GM23248 (cell line): ENCODE measurements around the gene NINJ1. TPM values are rescaled to one million over a fixed set of nuclear protein-coding genes. Genes with fewer than 3 reads are reported as not detected.

Experiments used
- DNase-seq: peaks from one replicate; pipeline ENCODE4 v3.0.0-alpha.2; 2015
- H2AFZ ChIP-seq: fragments of 200-600 bp; sonication (generic); 2 replicates; pipeline ENCODE4 v1.6.1; 2016; ENCODE audit warnings: antibody characterized with exemption
- H3F3A ChIP-seq: fragments of 200-600 bp; sonication (generic); 2 replicates; pipeline ENCODE4 v1.6.1; 2016; ENCODE audit warnings: mild to moderate bottlenecking, antibody characterized with exemption, mixed run types; ENCODE audit not compliant: insufficient read depth
- H3K27ac ChIP-seq: fragments of 200-600 bp; sonication (generic); 2 replicates; pipeline ENCODE4 v1.5.1; 2016; ENCODE audit warnings: mild to moderate bottlenecking
- H3K27me3 ChIP-seq: fragments of 200-600 bp; sonication (generic); replicated peaks from 2 replicates; pipeline ENCODE4 v1.6.1; 2016; ENCODE audit warnings: mild to moderate bottlenecking; ENCODE audit not compliant: insufficient read depth
- H3K36me3 ChIP-seq: fragments of 200-600 bp; sonication (generic); 2 replicates; pipeline ENCODE4 v1.6.1; 2016; ENCODE audit warnings: low read depth, mild to moderate bottlenecking
- H3K4me1 ChIP-seq: fragments of 200-600 bp; sonication (generic); 2 replicates; pipeline ENCODE4 v1.6.1; 2016; ENCODE audit warnings: mild to moderate bottlenecking; ENCODE audit not compliant: insufficient read depth
- H3K4me2 ChIP-seq: fragments of 200-600 bp; sonication (generic); one replicate; pipeline ENCODE4 v1.6.1; 2016; ENCODE audit warnings: mild to moderate bottlenecking; ENCODE audit not compliant: unreplicated experiment
- H3K4me3 ChIP-seq: fragments of 200-600 bp; sonication (generic); 2 replicates; pipeline ENCODE4 v1.5.1; 2016; ENCODE audit warnings: mild to moderate bottlenecking
- H3K79me2 ChIP-seq: fragments of 200-600 bp; sonication (generic); 2 replicates; pipeline ENCODE4 v1.6.1; 2016; ENCODE audit warnings: mild to moderate bottlenecking; ENCODE audit not compliant: insufficient read depth
- H3K9ac ChIP-seq: fragments of 200-600 bp; sonication (generic); 2 replicates; pipeline ENCODE4 v1.6.1; 2016; ENCODE audit warnings: mild to moderate bottlenecking
- H3K9me2 ChIP-seq: fragments of 200-600 bp; sonication (generic); 2 replicates; pipeline ENCODE4 v1.6.1; 2016; ENCODE audit warnings: mixed run types, mild to moderate bottlenecking, moderate library complexity; ENCODE audit not compliant: insufficient read depth
- H3K9me3 ChIP-seq: fragments of 200-600 bp; sonication (generic); one replicate; pipeline ENCODE4 v1.6.1; 2017; ENCODE audit warnings: low read depth
- H4K20me1 ChIP-seq: fragments of 200-600 bp; sonication (generic); 2 replicates; pipeline ENCODE4 v1.6.0; 2016; ENCODE audit not compliant: insufficient read depth
- EZH2 ChIP-seq: fragments of 200-600 bp; sonication (generic); IDR thresholded peaks from 2 replicates; pipeline ENCODE4 v1.6.1; 2018; ENCODE audit warnings: antibody characterized with exemption, mild to moderate bottlenecking; ENCODE audit not compliant: insufficient read depth, poor library complexity, severe bottlenecking
- EZH2phosphoT487 ChIP-seq: fragments of 200-600 bp; sonication (generic); IDR thresholded peaks from 2 replicates; pipeline ENCODE4 v1.6.1; 2018; ENCODE audit warnings: antibody characterized with exemption, moderate library complexity, mild to moderate bottlenecking, low read depth; ENCODE audit not compliant: insufficient read depth
- WGBS, 2 experiments: methylation state at CpG; one replicate each; pipeline ENCODE4 v1.1.6; 2015 to 2017; ENCODE audit warnings: low lambda C conversion rate in 2 of 2, low coverage in 1 of 2; ENCODE audit errors: missing lambda C conversion rate in 2 of 2; 5-methylcytosine and 5-hydroxymethylcytosine counted together
- in situ Hi-C: fragments of 300-500 bp; cut with MboI; formaldehyde crosslinking; loops from 2 replicates; pipeline ENCODE4 v1.15.0; 2020
- polyA plus RNA-seq: library from polyadenylated mRNA; unstranded; fragments of >200 nt; fragmentation: Nextera tagmentation; extraction: Ambion mirVana; gene quantifications from 2 replicates; pipeline ENCODE4 v1.2.1, GENCODE V29; 2016
- total RNA-seq: library from RNA; depleted of rRNA; stranded (reverse); fragments of >200 nt; shearing (Covaris generic); gene quantifications from 2 replicates; pipeline ENCODE4 v1.2.3, GENCODE V29; 2014

The NINJ1 gene
- total and polyA plus RNA-seq, 2 experiments from 2014 or later = 24.9 to 44.2 TPM

- Histone ChIP-seq H3K4me3 (no peak overlapping the region), H3K79me2 (no peaks in the 10 kb centered on the region), H3K9me3 (no peaks in the 10 kb centered on the region), H3K9ac (no peak overlapping the region), H2AFZ (no peak overlapping the region), H3K9me2 (no peaks in the 10 kb centered on the region), H3K36me3 (no peaks in the 10 kb centered on the region), H3K27me3 (peaks cover 12% of the 10 kb centered on the region), H3K4me2 (no peak overlapping the region), H3F3A (no peaks in the 10 kb centered on the region), H4K20me1 (no peaks in the 10 kb centered on the region), H3K4me1 (no peaks in the 10 kb centered on the region), H3K27ac (no peak overlapping the region)
- WGBS, 2 experiments = 70 to 73% methylated on average over 1 of the region's 1 CpG
- in situ Hi-C loops = loop anchor here (10.0 to 25.0 kb wide), 2 partner anchors 135 to 393 kb away; no protein-coding TSS in a partner anchor
- TF ChIP-seq EZH2phosphoT487 (no peak), EZH2 (no peak)
- no peak for DNase-seq
Observed at GRCh38 chr9:93169444-93169843, 35.4 kb upstream of the NINJ1 start.

- no peak overlapping the region for H3K4me2 ChIP-seq
- DNase-seq = no peak
- H3K4me1 ChIP-seq = no peaks in the 10 kb centered on the region
- H3K9me2 ChIP-seq = no peaks in the 10 kb centered on the region
- TF ChIP-seq EZH2phosphoT487 (no peak), EZH2 (no peak)
- peaks cover 12% of the 10 kb centered on the region for H3K27me3 ChIP-seq
- no peaks in the 10 kb centered on the region for H3F3A ChIP-seq
- no peak overlapping the region for H2AFZ ChIP-seq
- no peaks in the 10 kb centered on the region for H4K20me1 ChIP-seq
- no peaks in the 10 kb centered on the region for H3K79me2 ChIP-seq
- H3K4me3 ChIP-seq = no peak overlapping the region
- H3K9me3 ChIP-seq = no peaks in the 10 kb centered on the region
- 84% methylated on average over 5 of the region's 5 CpGs for WGBS, 2 experiments
- no peaks in the 10 kb centered on the region for H3K36me3 ChIP-seq
- no peak overlapping the region for H3K27ac ChIP-seq
- in situ Hi-C loops = loop anchor here (10.0 to 25.0 kb wide), 2 partner anchors 136 to 394 kb away; no protein-coding TSS in a partner anchor
- H3K9ac ChIP-seq = no peak overlapping the region
Observed at GRCh38 chr9:93168581-93168980, 34.5 kb upstream of the NINJ1 start.

- H3K36me3 ChIP-seq = no peaks in the 10 kb centered on the region
- H2AFZ ChIP-seq = no peak overlapping the region
- no peak for DNase-seq
- H3K9ac ChIP-seq = no peak overlapping the region
- no peaks in the 10 kb centered on the region for H3K9me2 ChIP-seq
- H3K4me3 ChIP-seq = no peak overlapping the region
- H3F3A ChIP-seq = no peaks in the 10 kb centered on the region
- H3K9me3 ChIP-seq = no peaks in the 10 kb centered on the region
- H3K4me1 ChIP-seq = no peaks in the 10 kb centered on the region
- no peaks in the 10 kb centered on the region for H4K20me1 ChIP-seq
- no peak overlapping the region for H3K27ac ChIP-seq
- TF ChIP-seq EZH2 (no peak), EZH2phosphoT487 (no peak)
- 57% methylated on average over 4 of the region's 4 CpGs for WGBS, 2 experiments
- peaks cover 10% of the 10 kb centered on the region for H3K27me3 ChIP-seq
- H3K79me2 ChIP-seq = no peaks in the 10 kb centered on the region
- H3K4me2 ChIP-seq = no peak overlapping the region
- in situ Hi-C loops = loop anchor here (10.0 to 25.0 kb wide), 2 partner anchors 137 to 394 kb away; no protein-coding TSS in a partner anchor
Observed at GRCh38 chr9:93167838-93168237, 33.8 kb upstream of the NINJ1 start.

DNA sequence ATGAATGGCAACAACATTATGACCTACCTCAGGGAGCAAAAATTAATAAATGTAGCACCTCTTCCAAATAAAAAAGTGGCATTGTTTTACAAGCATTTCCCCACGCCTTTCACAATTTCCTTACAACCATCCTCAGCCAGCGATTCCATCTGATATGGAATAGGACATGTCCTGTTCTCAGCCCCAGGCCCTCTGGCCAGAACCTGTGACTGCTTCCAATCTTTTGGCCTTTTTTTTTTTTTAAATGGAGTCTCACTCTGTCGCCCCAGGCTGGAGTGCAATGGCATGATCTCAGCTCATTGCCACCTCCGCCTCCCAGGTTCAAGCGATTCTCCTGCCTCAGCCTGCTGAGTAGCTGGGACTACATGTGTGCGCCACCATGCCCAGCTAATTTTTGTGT is 33.1 kb upstream of the NINJ1 start:
- DNase-seq = no peak
- Histone ChIP-seq H3K4me1 (no peaks in the 10 kb centered on the region), H3K27me3 (peaks cover 5% of the 10 kb centered on the region; the same call in 1 of the 2 replicates), H3K36me3 (no peaks in the 10 kb centered on the region), H3K9ac (no peak overlapping the region), H3K9me3 (no peaks in the 10 kb centered on the region), H3K27ac (no peak overlapping the region), H2AFZ (no peak overlapping the region), H3F3A (no peaks in the 10 kb centered on the region), H3K79me2 (no peaks in the 10 kb centered on the region), H3K4me3 (no peak overlapping the region), H4K20me1 (no peaks in the 10 kb centered on the region), H3K4me2 (no peak overlapping the region), H3K9me2 (no peaks in the 10 kb centered on the region)
- TF ChIP-seq EZH2phosphoT487 = no peak
- TF ChIP-seq EZH2 = no peak
- WGBS, 2 experiments = 90% methylated on average over 6 of the region's 6 CpGs
- in situ Hi-C loops = loop anchor here (10.0 to 25.0 kb wide), 2 partner anchors 138 to 395 kb away; no protein-coding TSS in a partner anchor
